ENCODE results near the gene MLEC.
"Not testable (repeated sequence)": the region's sequence is repeated elsewhere in the genome, so short reads cannot be mapped to it uniquely, and the experiment has no call there.

MLEC gene

DNA sequence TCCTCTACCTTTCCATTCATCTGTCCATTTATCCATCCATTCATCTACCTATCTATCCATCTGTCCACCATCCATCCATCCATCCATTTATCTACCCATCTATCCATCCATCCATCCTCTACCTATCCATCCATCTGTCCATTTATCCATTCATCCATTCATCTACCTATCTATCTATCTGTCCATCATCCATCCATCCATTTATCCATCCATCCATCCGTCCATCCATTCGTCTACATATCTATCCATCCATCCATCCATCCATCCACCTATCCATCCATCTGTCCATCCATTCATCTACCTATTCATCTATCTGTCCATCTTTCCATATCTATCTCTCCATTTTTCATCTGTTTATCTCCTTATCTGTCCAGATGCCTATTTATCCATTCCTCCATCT is 25.5 kb upstream of the MLEC start:
- in situ Hi-C loops (cut with HindIII; ENCODE audit: low sequenced_read_pairs) = no loop called here
- H3K4me3 ChIP-seq (ENCODE audit: low read depth, low read length) = no peak overlapping the region
- TF ChIP-seq, protein P1, sequence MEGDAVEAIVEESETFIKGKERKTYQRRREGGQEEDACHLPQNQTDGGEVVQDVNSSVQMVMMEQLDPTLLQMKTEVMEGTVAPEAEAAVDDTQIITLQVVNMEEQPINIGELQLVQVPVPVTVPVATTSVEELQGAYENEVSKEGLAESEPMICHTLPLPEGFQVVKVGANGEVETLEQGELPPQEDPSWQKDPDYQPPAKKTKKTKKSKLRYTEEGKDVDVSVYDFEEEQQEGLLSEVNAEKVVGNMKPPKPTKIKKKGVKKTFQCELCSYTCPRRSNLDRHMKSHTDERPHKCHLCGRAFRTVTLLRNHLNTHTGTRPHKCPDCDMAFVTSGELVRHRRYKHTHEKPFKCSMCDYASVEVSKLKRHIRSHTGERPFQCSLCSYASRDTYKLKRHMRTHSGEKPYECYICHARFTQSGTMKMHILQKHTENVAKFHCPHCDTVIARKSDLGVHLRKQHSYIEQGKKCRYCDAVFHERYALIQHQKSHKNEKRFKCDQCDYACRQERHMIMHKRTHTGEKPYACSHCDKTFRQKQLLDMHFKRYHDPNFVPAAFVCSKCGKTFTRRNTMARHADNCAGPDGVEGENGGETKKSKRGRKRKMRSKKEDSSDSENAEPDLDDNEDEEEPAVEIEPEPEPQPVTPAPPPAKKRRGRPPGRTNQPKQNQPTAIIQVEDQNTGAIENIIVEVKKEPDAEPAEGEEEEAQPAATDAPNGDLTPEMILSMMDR (IDR thresholded peaks at IDR 0.05; ENCODE audit: low read depth, low read length) = no peak
- no peak for DNase-seq (ENCODE audit: low read depth, low spot score)

DNA sequence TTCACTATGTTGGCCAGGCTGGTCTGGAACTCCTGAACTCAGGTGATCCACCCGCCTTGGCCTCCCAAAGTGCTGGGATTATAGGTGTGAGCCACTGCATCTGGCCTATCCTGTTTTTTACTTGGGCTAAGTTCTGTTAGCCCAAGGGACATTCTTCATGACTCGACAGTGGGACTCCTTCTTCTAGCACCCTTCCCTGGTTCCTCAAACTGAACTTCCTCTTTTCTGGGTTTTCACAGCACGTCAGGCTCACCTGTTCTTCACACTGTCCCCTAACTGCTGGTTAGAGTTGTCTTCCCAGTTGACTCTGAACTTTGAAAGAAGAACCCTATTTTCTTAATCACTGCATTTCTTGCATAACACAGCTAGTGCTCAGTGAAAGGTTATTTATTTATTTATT is 24.1 kb upstream of the MLEC start:
- in situ Hi-C loops (cut with HindIII; ENCODE audit: low sequenced_read_pairs) = no loop called here
- no peak overlapping the region for H3K4me3 ChIP-seq (ENCODE audit: low read depth, low read length)
- no peak for DNase-seq (ENCODE audit: low read depth, low spot score)
- TF ChIP-seq, protein P1 (IDR thresholded peaks at IDR 0.05; ENCODE audit: low read depth, low read length) = no peak

DNA sequence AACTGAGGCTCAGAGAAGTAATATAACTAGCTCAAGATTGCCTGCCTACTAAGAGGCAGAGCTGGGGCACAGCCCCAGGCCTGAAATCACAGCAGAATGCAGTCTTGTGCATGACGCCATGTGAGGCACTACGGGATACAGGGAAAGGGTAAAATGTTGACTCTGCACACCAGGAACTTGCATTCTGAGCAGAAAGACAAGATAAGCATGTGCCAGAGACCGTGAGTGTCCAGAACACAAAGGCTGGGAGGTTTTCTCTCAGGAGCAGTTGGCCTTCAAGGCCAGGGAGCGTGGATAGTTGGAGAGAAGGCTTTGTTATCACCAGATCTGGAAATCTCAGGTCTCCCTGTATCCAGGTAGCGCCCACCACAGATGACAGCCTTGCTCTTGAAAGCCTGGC is 23.2 kb upstream of the MLEC start:
- TF ChIP-seq, protein P1 (IDR thresholded peaks at IDR 0.05; ENCODE audit: low read depth, low read length) = no peak
- H3K4me3 ChIP-seq (ENCODE audit: low read depth, low read length) = no peak overlapping the region
- no peak for DNase-seq (ENCODE audit: low read depth, low spot score)
- in situ Hi-C loops (cut with HindIII; ENCODE audit: low sequenced_read_pairs) = no loop called here

DNA sequence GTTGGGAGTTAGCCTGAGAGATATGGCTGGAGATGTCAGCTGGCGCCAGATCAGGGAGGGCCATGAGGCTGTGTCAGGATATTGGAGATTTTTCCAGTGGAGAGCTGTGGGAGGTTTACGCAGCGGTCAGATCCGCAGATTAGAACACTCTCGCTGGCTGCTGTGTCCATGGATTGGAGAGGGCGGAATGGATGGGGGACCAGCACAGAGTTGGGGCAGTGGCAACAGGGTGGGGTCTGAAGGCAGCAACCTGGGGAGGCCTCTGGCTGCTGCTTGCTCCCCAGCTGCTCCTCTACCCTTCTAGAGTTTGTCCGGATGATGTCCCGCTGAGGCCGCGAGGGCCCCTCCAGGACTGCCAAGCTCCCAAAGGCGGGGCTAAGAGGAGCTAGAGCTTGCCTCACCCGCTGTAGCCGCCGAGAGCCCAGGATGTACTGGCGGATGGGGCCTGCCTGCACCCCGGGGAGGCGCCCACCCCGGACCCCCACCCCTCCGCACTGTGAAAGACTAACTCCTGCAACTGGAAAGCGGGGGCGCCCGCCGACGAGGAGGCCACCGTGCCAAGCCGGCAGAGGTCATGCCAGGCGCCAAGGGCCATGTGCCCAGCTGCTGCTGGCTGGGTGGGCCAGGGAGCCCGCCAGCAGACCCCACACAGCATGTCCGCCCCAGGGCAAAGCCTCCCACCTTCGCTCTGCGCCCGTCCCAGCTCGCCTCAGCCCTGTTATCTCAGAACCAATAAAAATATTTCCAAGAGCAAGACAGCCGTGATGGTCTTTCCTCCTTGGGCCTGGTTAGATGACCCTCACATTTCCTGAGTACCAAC is 20.2 kb upstream of the MLEC start:
- TF ChIP-seq, protein P1 (IDR thresholded peaks at IDR 0.05; ENCODE audit: low read depth, low read length) = no peak
- no peak for DNase-seq (ENCODE audit: low read depth, low spot score)
- in situ Hi-C loops (cut with HindIII; ENCODE audit: low sequenced_read_pairs) = no loop called here
- no peak overlapping the region for H3K4me3 ChIP-seq (ENCODE audit: low read depth, low read length)

DNA sequence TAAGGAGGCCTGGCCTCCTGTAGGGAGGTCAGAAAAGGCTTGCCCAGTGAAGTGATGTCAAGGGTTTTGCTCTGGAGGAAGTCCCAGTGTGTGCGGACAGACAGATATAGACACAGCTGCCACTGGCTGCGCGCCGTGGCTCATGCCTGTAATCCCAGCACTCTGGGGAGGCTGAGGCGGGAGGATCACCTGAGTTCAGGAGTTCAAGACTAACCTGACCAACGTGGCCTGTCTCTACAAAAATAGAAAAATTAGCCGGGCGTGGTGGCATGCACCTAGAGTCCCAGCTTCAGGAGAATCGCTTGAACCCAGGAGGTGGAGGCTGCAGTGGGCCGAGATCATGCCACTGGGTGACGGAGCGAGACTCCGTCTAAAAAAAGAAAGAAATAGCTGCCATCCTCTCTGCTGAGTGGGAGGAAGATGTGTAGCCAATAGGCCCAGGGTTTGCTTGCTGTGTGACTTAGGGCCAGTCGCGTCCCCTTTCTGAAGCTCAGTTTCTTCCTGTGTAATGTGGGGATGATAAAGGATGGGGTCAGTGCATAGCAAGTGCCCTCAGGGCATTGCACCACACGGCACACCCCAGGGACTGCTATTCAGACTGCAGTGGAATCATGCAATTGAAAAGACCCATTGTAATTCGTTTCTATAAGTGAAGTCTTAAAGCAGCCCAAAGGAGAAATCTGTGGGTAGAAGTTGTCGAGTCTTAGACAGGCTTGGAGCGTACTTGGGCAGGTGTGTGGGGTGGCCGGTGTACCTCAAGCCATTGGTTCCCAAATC is 18.7 kb upstream of the MLEC start:
- no peak overlapping the region for H3K4me3 ChIP-seq (ENCODE audit: low read depth, low read length)
- TF ChIP-seq, protein P1 (IDR thresholded peaks at IDR 0.05; ENCODE audit: low read depth, low read length) = no peak
- in situ Hi-C loops (cut with HindIII; ENCODE audit: low sequenced_read_pairs) = no loop called here
- DNase-seq (ENCODE audit: low read depth, low spot score) = no peak

DNA sequence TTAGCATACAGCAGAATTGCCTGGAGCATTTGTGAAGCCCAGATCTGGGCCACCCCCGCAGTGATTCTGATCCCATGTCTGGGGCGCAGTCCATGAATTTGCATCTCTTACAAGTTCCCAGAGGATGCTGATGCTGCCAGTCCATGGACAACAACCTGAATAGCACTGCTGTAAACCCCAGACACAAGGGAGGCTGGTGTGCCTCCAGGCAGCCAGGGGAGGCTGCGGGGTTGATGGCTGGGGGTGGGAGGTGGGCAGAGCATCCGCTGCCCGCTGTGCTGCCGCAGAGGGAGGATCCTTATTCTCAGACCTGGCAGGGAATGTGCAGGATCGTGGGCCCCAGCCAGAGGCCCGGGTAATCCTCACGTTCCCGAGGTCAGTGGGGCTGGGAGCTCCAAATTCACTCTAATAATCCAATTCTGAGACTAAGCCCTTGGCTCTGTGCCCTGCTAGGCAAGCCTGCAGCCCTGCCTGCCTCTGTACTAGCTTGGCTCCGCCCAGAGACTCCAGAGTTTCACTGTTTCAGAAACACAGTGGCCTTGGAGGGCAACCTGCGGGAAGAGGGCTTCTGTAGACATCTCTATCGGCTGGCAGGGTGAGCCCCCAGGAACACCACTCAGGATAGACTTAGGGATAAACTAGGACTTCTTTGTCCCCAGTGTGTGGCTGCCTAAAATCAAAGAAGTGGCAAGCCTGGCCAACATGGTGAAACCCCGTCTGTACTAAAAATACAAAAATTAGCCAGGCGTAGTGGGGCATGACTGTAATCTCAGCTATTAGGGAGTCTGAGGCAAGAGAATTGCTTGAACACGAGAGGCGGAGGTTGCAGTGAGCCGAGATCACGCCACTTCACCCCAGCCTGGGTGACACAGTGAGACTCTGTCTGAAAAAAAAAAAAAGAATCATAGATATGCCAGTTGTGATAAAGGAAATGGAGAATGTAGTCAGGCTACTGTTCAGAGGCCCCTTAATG is 17.8 kb upstream of the MLEC start:
- in situ Hi-C loops (cut with HindIII; ENCODE audit: low sequenced_read_pairs) = no loop called here
- no peak overlapping the region for H3K4me3 ChIP-seq (ENCODE audit: low read depth, low read length)
- no peak for DNase-seq (ENCODE audit: low read depth, low spot score)
- TF ChIP-seq, protein P1 (IDR thresholded peaks at IDR 0.05; ENCODE audit: low read depth, low read length) = no peak

DNA sequence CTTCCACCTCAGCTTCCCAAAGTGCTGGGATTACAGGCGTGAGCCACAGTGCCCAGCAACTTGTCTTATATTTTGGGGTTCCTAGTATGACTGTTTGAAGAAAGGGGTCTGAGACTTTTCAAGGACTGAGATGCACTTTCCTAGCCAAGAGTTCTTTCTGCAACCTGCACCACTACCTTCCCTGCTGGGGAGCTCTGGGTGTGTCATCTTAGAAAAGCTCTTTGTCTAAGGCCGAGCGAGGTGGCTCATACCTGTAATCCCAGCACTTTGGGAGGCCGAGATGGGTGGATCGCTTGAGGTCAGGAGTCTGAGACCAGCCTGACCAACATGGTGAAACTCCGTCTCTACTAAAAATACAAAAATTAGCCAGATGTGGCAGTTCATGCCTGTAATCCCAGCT is 16.7 kb upstream of the MLEC start:
- in situ Hi-C loops (cut with HindIII; ENCODE audit: low sequenced_read_pairs); H3K4me3 ChIP-seq (ENCODE audit: low read depth, low read length); DNase-seq (ENCODE audit: low read depth, low spot score): not testable (repeated sequence)

Measured in astrocyte of the spinal cord (primary cell).